GM15510 (cell line): ENCODE results near the gene SMIM20.

Experiments used
- POLR2A ChIP-seq: IDR thresholded peaks from 3 replicates; pipeline ENCODE4 v1.6.1; 2011; ENCODE audit warnings: borderline replicate concordance; ENCODE audit not compliant: insufficient read length; ENCODE audit errors: extremely low read depth

Gene SMIM20

DNA sequence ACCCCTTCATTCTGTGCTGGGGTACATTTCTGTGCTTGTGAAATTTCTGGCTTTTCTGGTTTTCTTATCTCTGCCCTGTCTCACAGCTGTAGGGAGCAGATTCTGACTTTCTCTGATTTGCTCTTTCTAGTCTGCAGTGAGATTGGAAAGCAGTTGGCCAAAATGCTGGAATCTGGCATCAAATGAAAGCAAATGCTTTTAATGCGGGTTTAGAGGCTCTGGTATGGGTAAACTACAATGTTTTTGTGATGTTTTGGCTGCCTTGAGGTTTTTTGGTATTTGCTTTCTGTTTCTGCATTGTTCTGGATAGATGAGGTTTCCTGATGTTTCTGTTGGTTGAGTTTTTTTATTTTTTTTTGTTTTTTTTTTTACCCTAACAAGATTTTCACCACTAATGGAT is 23.8 kb downstream of the SMIM20 start:
- TF ChIP-seq POLR2A = no peak

DNA sequence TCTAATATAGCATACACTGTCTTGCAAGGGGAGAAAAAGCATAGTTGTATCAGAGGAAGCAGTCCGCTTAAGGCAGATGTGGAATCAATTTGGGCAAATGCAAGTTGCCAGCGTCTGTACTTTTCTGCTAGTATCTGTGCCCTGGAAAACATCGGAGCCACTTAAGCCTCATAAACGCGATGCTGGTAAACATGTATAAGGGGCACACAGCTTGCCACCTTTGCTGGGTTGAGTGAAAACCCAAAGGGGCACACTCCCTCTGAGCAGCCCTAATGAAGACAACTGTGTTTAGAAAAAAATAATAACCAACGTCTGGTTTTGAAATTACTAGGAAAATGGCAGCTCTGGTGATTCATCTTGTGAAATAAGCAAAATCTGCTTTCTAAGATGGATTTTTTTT is 24.3 kb downstream of the SMIM20 start:
- TF ChIP-seq POLR2A = no peak

DNA sequence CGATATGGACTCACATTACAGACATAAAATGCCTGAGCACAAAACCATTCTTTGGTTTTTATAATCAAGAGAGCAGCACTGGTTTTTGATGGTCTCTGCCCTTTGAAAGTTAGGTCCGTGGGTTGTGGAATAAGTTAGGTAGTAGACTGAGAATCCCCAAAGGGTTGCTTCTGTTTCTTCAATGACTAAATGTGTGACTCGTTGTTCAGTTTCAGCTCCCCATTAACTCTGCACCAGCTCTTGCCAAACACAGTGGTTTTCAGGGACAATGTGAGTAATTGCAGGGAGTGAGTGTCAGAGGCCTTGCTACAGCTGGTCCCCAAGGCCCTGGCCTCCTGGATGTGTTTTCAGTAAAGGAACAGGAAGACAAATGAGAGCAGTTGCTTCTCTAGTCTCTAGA is 24.8 kb downstream of the SMIM20 start:
- no peak for TF ChIP-seq POLR2A

DNA sequence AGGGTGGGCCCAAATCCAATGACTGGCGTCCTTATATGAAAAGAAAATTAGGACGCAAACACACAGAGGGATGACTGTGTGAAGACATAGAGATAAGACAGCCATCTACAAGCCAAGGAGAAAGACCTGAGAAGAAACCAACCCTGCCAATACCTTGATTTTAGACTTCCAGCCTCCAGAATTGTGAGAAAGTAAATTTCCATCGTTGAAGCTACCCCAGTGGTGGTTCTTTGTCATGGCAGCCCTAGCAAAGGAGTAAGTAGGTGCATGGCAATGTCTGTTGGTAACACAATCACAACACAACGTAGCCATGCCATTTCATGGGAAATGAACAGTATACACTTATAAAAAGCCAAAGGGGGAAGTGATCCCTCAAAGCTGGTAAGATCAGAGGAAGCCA is 25.3 kb downstream of the SMIM20 start:
- TF ChIP-seq POLR2A = no peak

DNA sequence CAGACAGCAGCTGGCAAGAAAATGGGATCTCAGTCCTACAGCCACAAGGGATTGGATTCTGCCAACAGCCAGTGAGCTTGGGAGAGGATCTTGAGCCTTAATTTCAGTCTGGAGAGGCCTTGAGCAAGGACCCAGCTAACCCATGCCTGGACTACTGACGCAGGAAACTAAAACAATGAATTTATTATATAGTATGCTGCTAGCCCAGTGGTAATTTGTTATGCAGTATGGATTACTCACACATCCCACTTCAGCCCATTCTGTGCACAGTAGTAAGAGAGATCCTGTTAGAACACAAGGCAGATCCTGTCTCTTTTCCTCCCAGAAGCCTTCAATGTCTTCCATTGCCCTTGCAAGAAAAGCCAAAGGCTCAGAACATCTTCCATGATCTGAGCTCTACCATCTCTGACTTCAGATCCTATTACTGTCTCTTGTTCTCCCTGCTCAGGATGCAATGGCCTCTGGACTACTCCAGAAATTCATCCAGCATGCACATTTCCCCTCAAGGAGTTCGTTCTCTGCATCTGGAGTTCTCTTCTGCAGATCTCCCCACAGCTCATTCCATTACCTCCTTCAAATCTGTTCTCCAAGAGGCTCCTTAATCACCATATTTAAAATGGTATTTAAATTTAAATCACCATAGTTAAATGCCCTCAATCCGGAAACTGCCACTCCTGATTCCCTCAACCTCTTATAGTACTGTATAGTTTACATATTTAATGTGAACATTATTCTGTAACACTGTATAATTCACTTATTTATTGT is 27.6 kb downstream of the SMIM20 start:
- no peak for TF ChIP-seq POLR2A

DNA sequence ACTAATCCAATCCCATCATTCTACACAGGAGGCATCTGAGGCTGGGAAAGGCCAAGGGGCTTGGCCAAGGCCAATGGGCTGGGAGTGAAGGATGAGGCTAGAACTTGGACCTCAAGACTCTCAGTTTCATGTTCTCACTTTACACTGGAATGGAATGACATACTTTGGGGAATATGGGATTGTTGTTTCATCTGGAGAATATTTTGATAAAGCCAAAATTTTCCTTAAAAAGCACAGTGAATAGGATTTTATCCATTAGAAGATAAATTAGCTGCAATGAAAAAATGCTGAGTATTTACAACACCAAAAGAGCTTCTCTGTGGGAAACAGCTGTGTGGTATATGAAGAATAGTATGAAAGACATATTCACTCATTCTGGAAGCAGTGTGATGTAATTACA is 29.3 kb downstream of the SMIM20 start:
- TF ChIP-seq POLR2A = no peak

DNA sequence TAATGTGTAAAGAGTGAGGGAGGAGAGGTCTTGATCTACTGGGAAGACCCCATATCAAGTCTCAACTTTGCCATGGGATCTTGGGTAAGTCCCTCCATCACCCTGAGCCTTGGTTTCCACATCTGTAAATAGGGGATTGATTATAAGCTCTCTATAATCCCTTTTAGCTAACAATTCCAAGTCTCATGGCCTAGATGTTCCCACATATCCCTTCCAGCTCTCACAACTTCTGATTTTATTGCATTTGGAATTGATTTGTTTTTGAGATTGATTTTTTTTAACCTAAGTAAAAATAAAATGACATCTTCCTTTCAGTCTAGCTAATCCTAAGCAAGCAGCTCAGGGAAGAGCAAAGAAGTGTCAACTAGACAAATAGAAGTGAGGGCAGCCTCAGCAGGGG is 29.8 kb downstream of the SMIM20 start:
- TF ChIP-seq POLR2A = no peak

DNA sequence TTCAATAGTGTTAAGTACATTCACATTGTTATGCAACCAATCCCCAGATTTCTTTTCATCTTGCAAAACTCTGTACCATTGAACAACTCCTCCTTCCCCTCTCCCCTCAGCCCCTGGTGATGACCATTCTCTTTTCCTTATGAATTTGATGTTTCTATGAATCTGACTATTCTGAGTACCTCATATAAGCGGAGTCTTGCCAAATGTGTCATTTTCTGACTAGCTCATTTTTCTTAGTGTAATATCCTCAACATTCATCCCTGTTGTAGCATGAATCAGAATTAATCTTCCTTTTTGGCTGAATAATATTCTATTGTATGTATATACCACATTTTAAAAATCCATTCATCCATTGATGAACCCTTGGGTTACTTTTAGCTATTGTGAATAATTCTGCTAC is 34.0 kb downstream of the SMIM20 start:
- TF ChIP-seq POLR2A = no peak

DNA sequence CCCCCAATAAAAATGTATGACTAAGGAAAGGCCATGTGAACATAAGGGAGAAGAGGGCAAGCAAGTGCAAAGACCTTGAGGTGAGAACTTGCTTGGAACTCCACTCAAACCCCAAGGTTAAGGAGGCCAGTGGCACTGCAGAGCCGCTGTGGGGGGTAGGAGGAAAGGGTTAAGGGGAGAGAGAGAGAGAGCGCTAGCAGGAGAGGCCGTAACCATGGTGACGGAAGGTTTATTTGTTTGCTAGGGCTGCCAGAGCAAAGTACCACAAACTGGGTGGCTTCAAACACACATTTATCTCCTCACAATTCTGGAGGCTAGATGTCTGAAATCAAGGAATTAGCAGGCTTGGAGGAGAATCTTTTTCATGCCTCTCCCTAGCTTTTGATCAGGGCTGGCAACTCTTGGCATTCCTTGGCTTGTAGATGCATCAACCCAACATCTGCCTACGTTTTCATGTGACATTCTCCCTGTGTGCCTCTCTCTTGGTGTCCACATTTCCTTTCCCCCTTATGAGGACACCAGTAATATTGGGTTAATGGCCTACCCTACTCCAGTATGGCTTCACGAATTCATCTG is 35.2 kb downstream of the SMIM20 start:
- no peak for TF ChIP-seq POLR2A

DNA sequence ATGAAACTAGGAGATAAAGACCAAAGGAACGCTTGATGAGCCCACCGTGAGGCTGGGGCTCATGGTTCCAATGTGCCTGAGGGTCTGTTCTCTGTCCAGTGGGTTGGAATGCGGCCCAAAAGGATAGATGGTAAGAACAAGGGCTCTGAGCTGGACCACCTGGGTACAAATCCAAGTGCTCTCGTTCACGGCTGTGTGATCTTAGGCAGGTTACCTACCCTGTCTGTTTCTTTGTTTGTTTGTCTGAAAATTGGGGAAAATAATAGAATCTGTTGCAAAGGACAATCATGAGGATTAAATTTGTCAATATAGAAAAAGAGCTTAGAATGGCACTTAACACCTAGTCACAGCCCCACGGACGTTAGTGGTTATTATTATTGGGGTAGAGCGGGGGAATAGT is 36.0 kb downstream of the SMIM20 start:
- TF ChIP-seq POLR2A = no peak

DNA sequence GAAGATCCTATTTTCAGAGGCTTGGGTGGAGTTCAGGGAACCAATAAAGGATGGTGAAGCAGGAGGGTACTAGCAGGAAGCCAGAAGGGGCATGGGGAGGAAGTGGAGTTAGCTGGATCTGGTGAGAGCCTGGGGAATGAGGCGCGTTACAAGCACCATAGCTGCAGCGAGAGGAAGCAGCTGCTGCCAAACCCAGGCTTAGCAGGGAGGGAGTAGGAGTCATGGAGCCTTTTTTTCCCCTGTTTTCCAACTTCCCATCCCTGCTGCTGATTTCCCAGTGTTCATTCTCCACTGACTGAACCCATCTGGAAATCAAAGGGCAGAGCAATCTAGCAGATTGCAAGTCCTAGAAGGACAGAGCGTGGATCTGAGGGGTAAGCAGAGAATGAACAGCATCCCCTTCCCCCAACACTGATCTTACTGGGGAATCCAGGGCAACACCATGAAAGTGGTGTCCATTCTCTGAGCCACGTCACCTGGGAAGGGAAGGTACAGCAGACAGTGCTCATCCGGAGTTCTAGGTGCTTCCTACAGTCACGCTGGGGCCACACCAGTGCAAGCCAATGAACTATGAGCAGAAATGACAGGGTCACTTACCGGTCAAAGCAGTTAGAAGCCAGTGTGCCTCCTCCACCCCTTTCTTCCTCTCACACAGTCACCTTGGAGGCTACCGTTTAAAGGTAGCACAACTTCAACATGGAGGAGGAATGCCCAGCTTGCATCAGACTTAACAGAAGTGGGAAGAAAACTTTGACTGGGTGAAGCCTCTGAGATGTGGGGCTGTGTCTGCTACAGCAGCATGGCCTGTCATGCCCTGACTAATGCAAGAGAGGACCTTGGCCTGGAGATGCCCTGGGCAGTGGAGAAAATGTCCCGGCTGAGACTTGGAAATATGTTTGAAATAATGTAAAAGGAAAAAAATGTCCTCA is 36.7 kb downstream of the SMIM20 start:
- TF ChIP-seq POLR2A = no peak

DNA sequence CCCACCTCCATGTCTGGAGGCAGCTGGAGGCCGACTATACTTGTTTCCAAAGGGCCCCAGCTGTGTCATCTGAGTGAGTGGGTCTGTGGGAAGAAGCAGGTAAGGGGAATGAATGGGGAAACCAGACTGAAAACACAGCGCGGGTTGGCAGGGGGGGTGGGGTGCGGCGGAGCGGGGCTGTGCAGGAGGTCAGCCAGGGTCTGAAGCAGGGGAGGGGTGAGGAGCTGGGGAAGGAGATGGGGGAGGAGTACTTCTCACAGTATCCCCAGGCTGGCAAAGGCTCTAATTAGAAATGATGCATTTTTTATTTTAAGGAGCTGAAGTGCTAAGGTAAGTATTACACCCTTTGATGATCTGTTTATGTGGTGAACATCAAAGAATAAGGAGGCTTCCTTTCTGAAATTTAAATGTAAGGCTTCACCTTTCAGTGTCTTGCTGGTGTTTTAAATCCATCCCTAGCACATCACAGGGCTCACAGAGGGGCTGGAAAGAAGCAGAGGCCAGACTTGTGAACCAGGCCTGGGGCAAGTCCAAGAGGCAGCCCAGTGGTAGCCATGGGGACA is 37.5 kb downstream of the SMIM20 start:
- no peak for TF ChIP-seq POLR2A

DNA sequence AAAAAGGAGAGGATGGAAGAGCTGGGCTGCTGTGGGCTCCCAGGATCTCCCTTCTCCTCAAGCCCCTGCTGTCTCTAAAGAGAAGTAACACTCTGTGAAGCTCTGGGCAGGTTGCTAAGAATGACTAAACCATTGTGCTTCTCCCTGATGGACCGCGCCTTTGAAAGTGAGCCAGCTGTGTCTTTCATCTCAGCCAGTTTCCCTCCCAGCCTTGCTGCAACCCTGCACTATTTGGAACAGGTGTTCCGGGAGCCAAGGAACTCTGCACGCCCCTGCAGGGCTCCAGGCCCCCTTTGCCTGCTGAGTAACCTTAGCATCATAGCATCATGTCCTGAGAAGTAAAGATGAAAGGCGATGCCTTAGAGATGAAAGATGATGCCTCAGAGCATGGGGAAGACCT is 39.7 kb downstream of the SMIM20 start:
- no peak for TF ChIP-seq POLR2A

DNA sequence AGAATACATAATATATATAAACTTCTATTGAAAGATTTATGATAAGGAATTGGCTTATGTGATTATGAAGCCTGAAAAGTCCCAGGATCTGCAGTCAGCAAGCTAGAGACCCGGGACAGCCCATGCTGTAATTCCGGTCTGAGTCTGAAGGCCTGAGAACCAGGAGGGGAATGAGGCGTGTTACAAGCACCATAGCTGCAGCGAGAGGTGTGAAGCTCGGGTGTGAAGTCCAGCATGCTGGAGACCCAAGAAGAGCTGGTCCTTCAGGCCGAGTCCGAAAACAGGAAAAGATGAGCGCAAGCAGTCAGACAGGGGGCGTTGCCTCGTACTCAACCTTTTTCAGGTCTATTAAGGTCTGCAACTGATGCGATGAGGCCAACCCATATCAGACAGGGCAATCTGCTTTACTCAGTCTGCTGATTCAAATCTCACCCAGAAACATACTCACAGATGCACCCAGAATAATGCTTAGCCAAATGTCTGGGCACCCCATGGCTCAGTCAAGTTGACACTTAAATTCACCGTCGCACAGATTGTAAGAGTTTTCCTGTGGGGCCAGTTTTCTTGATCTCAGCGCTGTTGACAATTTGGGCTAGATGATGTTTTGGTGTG is 40.4 kb downstream of the SMIM20 start:
- TF ChIP-seq POLR2A = no peak

DNA sequence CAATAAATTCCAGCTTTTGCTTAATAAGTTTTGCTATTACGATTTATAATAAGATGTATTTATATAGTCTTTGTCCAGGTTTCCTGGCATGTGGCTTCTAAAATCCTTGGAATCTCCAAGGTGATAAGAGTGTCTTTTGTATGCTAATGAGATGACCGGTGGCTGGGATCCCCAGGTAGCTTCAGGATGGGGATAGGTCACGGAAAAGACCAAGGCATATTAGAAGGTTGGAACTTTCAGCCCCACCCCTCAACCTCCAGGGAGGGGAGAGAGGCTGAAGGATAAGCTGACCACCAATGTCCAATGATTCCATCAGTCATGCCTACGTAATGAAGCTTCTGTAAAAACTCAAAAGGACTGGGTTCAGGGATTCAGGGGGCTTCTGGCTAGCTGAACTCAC is 41.7 kb downstream of the SMIM20 start:
- no peak for TF ChIP-seq POLR2A
